BE2C (cell line): ENCODE data around the gene COX6B2.

ENCODE experiments used
- DNase-seq: peaks from one replicate; pipeline ENCODE4 v3.0.0-alpha.2; 2020
- H3K27me3 ChIP-seq: fragments of 250-450 bp; sonication (Bioruptor Pico); 2 replicates; pipeline ENCODE4 v1.5.1; 2020; ENCODE audit warnings: mild to moderate bottlenecking
- H3K36me3 ChIP-seq: fragments of 250-450 bp; sonication (Bioruptor Pico); 2 replicates; pipeline ENCODE4 v1.5.1; 2020; ENCODE audit warnings: mild to moderate bottlenecking
- H3K4me1 ChIP-seq: fragments of 250-450 bp; sonication (Bioruptor Pico); 2 replicates; pipeline ENCODE4 v1.5.1; 2020
- H3K4me3 ChIP-seq: 2 replicates; pipeline ENCODE4 v1.5.1; 2011; ENCODE audit warnings: low read depth, low read length
- H3K9me3 ChIP-seq: fragments of 250-450 bp; sonication (Bioruptor Pico); 2 replicates; pipeline ENCODE4 v1.5.1; 2020
- CTCF ChIP-seq: IDR thresholded peaks from 2 replicates; pipeline ENCODE4 v1.5.1; 2012; ENCODE audit warnings: mild to moderate bottlenecking, low read depth, low read length

Gene COX6B2

GRCh38 chr19:55311397-55311796, 43.1 kb downstream of the COX6B2 start:
- Histone ChIP-seq H3K4me1 (no peaks in the 10 kb centered on the region), H3K36me3 (peaks cover 9% of the 10 kb centered on the region), H3K4me3 (no peak overlapping the region), H3K9me3 (no peaks in the 10 kb centered on the region), H3K27me3 (no peaks in the 10 kb centered on the region)
- TF ChIP-seq CTCF: no peak
- DNase-seq: no peak

- Histone ChIP-seq H3K4me3 (no peak overlapping the region), H3K4me1 (no peaks in the 10 kb centered on the region), H3K27me3 (no peaks in the 10 kb centered on the region), H3K9me3 (no peaks in the 10 kb centered on the region), H3K36me3 (peaks cover 18% of the 10 kb centered on the region)
- no peak for DNase-seq
- TF ChIP-seq CTCF: no peak
These were observed 44.0 kb downstream of the COX6B2 start for GRCh38 chr19:55310498-55310897.

- TF ChIP-seq CTCF: no peak
- H3K36me3 ChIP-seq: peaks cover 27% of the 10 kb centered on the region
- no peaks in the 10 kb centered on the region for H3K9me3 ChIP-seq
These were observed 45.1 kb downstream of the COX6B2 start for GRCh38 chr19:55309448-55309847.

GRCh38 chr19:55308281-55308680, 46.2 kb downstream of the COX6B2 start:
- Histone ChIP-seq H3K27me3 (no peaks in the 10 kb centered on the region), H3K4me1 (no peaks in the 10 kb centered on the region), H3K36me3 (peaks cover 33% of the 10 kb centered on the region), H3K9me3 (no peaks in the 10 kb centered on the region), H3K4me3 (no peak overlapping the region)
- TF ChIP-seq CTCF: no peak
- no peak for DNase-seq

More at GRCh38 chr19:55309448-55309847, 45.1 kb downstream of the COX6B2 start:
- Histone ChIP-seq H3K4me1 (no peaks in the 10 kb centered on the region), H3K4me3 (no peak overlapping the region), H3K27me3 (no peaks in the 10 kb centered on the region)
- no peak for DNase-seq

- H3K27me3 ChIP-seq: no peaks in the 10 kb centered on the region
- H3K4me1 ChIP-seq: no peaks in the 10 kb centered on the region
- H3K4me3 ChIP-seq: no peak overlapping the region
- no peaks in the 10 kb centered on the region for H3K9me3 ChIP-seq
- DNase-seq: no peak
- H3K36me3 ChIP-seq: peaks cover 39% of the 10 kb centered on the region
- no peak for TF ChIP-seq CTCF
These were observed 47.8 kb downstream of the COX6B2 start for GRCh38 chr19:55306712-55307111.

GRCh38 chr19:55305983-55306562, 48.4 kb downstream of the COX6B2 start:
- Histone ChIP-seq H3K4me3 (no peak overlapping the region), H3K36me3 (peaks cover 39% of the 10 kb centered on the region), H3K4me1 (no peaks in the 10 kb centered on the region; the same call in 1 of the 2 replicates), H3K9me3 (no peaks in the 10 kb centered on the region), H3K27me3 (no peaks in the 10 kb centered on the region)
- TF ChIP-seq CTCF: no peak
- DNase-seq: no peak
